ENCODE data around the gene LURAP1L. TPM values are rescaled to one million over a fixed set of nuclear protein-coding genes. Genes with fewer than 3 reads are reported as not detected.

Gene LURAP1L
- total RNA-seq, 1 donor from 2014 or later = not detected

- no peak overlapping the region for H3K4me3 Mint-ChIP-seq
- no peaks in the 10 kb centered on the region for H3K27me3 Mint-ChIP-seq
- no peaks in the 10 kb centered on the region for H3K36me3 Mint-ChIP-seq (ENCODE audit: low read depth)
- ATAC-seq (ENCODE audit: low read depth) (no peak), DNase-seq (no peak)
- CTCF ChIA-PET = no interaction called here
- no peak for TF ChIP-seq CTCF (IDR thresholded peaks at IDR 0.05)
- H3K9me3 Mint-ChIP-seq = peaks cover 3% of the 10 kb centered on the region
- no peak overlapping the region for H3K27ac Mint-ChIP-seq
- POLR2A ChIA-PET = no interaction called here
- H3K4me1 Mint-ChIP-seq = no peaks in the 10 kb centered on the region
- intact Hi-C loops (cut with micrococcal nuclease) = no loop called here
Measured at GRCh38 chr9:12854221-12854620, 79.4 kb downstream of the LURAP1L start.

- Mint-ChIP-seq H3K36me3 (ENCODE audit: low read depth) (no peaks in the 10 kb centered on the region), H3K4me3 (no peak overlapping the region), H3K4me1 (no peaks in the 10 kb centered on the region), H3K9me3 (peaks cover 3% of the 10 kb centered on the region), H3K27ac (no peak overlapping the region), H3K27me3 (no peaks in the 10 kb centered on the region)
- no peak for TF ChIP-seq CTCF (IDR thresholded peaks at IDR 0.05)
- POLR2A ChIA-PET = no interaction called here
- intact Hi-C loops (cut with micrococcal nuclease) = no loop called here
- no peak for ATAC-seq (ENCODE audit: low read depth)
- no peak for DNase-seq
- CTCF ChIA-PET = no interaction called here
Measured at GRCh38 chr9:12855066-12855465, 80.2 kb downstream of the LURAP1L start.

- no peaks in the 10 kb centered on the region for H3K27me3 Mint-ChIP-seq
- ChIA-PET CTCF (no interaction called here), POLR2A (no interaction called here)
- H3K36me3 Mint-ChIP-seq (ENCODE audit: low read depth) = no peaks in the 10 kb centered on the region
- no peak overlapping the region for H3K4me3 Mint-ChIP-seq
- ATAC-seq (ENCODE audit: low read depth) (no peak), DNase-seq (no peak)
- H3K4me1 Mint-ChIP-seq = no peaks in the 10 kb centered on the region
- intact Hi-C loops (cut with micrococcal nuclease) = no loop called here
- H3K9me3 Mint-ChIP-seq = peaks cover 6% of the 10 kb centered on the region
- no peak overlapping the region for H3K27ac Mint-ChIP-seq
- no peak for TF ChIP-seq CTCF (IDR thresholded peaks at IDR 0.05)
Measured at GRCh38 chr9:12856603-12857002, 81.8 kb downstream of the LURAP1L start.

- ATAC-seq (ENCODE audit: low read depth) (no peak), DNase-seq (no peak)
- Mint-ChIP-seq H3K4me1 (no peaks in the 10 kb centered on the region), H3K4me3 (no peak overlapping the region), H3K27ac (no peak overlapping the region), H3K9me3 (peaks cover 6% of the 10 kb centered on the region), H3K27me3 (no peaks in the 10 kb centered on the region), H3K36me3 (ENCODE audit: low read depth) (no peaks in the 10 kb centered on the region)
- intact Hi-C loops (cut with micrococcal nuclease) = no loop called here
- no peak for TF ChIP-seq CTCF (IDR thresholded peaks at IDR 0.05)
- ChIA-PET POLR2A (no interaction called here), CTCF (no interaction called here)
Measured at GRCh38 chr9:12859704-12860251, 85.0 kb downstream of the LURAP1L start.

- POLR2A ChIA-PET = no interaction called here
- no peak for TF ChIP-seq CTCF (IDR thresholded peaks at IDR 0.05)
- intact Hi-C loops (cut with micrococcal nuclease) = no loop called here
- no peak overlapping the region for H3K27ac Mint-ChIP-seq
- H3K4me3 Mint-ChIP-seq = no peak overlapping the region
- H3K27me3 Mint-ChIP-seq = no peaks in the 10 kb centered on the region
- no peak for ATAC-seq (ENCODE audit: low read depth)
- H3K36me3 Mint-ChIP-seq (ENCODE audit: low read depth) = no peaks in the 10 kb centered on the region
- DNase-seq = no peak
- CTCF ChIA-PET = no interaction called here
- peaks cover 6% of the 10 kb centered on the region for H3K9me3 Mint-ChIP-seq
- no peaks in the 10 kb centered on the region for H3K4me1 Mint-ChIP-seq
Measured at GRCh38 chr9:12860998-12861397, 86.2 kb downstream of the LURAP1L start.

Measured in activated B cell treated with CpG ODN at 0.5 μM for 24 hours (primary cell).